ENCODE data around the gene ITIH2. TPM values are rescaled to one million over a fixed set of nuclear protein-coding genes. Genes with fewer than 3 reads are reported as not detected.

ITIH2 gene
- total and polyA plus RNA-seq, 2 of the 8 experiments (the other 6 are each of a cell fraction or from before 2014, with no cell fraction given) = not detected

- TF ChIP-seq CEBPB (IDR thresholded peaks at IDR 0.05; ENCODE audit: low read depth, low read length) = no peak
- TF ChIP-seq RFX5 (IDR thresholded peaks at IDR 0.05; ENCODE audit: borderline replicate concordance, low read depth, low read length) = no peak
- TF ChIP-seq JUN (IDR thresholded peaks at IDR 0.05; ENCODE audit: low read depth, low read length) = no peak
- no peak for TF ChIP-seq MAFK (IDR thresholded peaks at IDR 0.05; ENCODE audit: low read depth, low read length)
- no peak for TF ChIP-seq NANOG (IDR thresholded peaks at IDR 0.05; ENCODE audit: insufficient read depth, low read depth, low read length, poor library complexity, severe bottlenecking)
- peak; percentile 64; the same call in 1 of the 2 replicates for TF ChIP-seq TBP (IDR thresholded peaks at IDR 0.05; ENCODE audit: low read depth, low read length)
- no peak for TF ChIP-seq SP1 (IDR thresholded peaks at IDR 0.05; ENCODE audit: low read depth, low read length)
- TF ChIP-seq EZH2 (IDR thresholded peaks at IDR 0.05; ENCODE audit: low read depth, low read length, severe bottlenecking) = no peak
- peak; percentile 77; the same call in 1 of the 2 replicates for TF ChIP-seq RBBP5 (IDR thresholded peaks at IDR 0.05; ENCODE audit: borderline replicate concordance, low read depth, low read length)
- TF ChIP-seq ATF3 (IDR thresholded peaks at IDR 0.05; ENCODE audit: insufficient read depth, low read depth, low read length) = no peak
- TF ChIP-seq SIN3A (conservative IDR thresholded peaks at IDR 0.05 in 1 of 2, IDR thresholded peaks at IDR 0.05 in 1 of 2; ENCODE audit: low read depth in 1 of 2, low read length in 2 of 2) = peak in 1 of 2 experiments; percentile 58; a peak in 2 of 4 replicates
- peak; percentile 6 for TF ChIP-seq TAF7 (optimal IDR thresholded peaks at IDR 0.05; ENCODE audit: borderline replicate concordance, low read depth, low read length)
- TF ChIP-seq CTBP2 (IDR thresholded peaks at IDR 0.05; ENCODE audit: borderline replicate concordance, insufficient read depth, insufficient read length, low read length) = no peak
- TF ChIP-seq MAX (IDR thresholded peaks at IDR 0.05) = peak; percentile 51
- TF ChIP-seq YY1 (IDR thresholded peaks at IDR 0.05; ENCODE audit: low read depth, low read length) = peak; percentile 63
- TF ChIP-seq POLR2AphosphoS5 (IDR thresholded peaks at IDR 0.05; ENCODE audit: low read depth, low read length) = peak; percentile 94
- no peak for TF ChIP-seq E2F6 (IDR thresholded peaks at IDR 0.05)
- TF ChIP-seq ASH2L (IDR thresholded peaks at IDR 0.05; ENCODE audit: low read length) = peak; percentile 78
- TF ChIP-seq TEAD4 (IDR thresholded peaks at IDR 0.05; ENCODE audit: low read depth, low read length) = no peak
- TF ChIP-seq HDAC2 (IDR thresholded peaks at IDR 0.05; ENCODE audit: borderline replicate concordance in 1 of 2, low read depth in 2 of 2, low read length in 2 of 2) = no peak
- no peak for TF ChIP-seq GTF2F1 (IDR thresholded peaks at IDR 0.05; ENCODE audit: borderline replicate concordance, low read depth, low read length)
- TF ChIP-seq NRF1 (IDR thresholded peaks at IDR 0.05; ENCODE audit: low read depth, low read length) = peak; percentile 54
Observed at GRCh38 chr10:7787857-7788638, 84.9 kb downstream of the ITIH2 start, which contains the start of the genes ATP5F1C and KIN (continued).

Measured in H1 (cell line).